Endothelial cell (in vitro differentiated cells): ENCODE results near the gene DIAPH2. TPM values are rescaled to one million over a fixed set of nuclear protein-coding genes. Genes with fewer than 3 reads are reported as not detected.

Experiments used
- DNase-seq: peaks from one replicate; pipeline ENCODE4 v3.0.0; 2021; ENCODE audit warnings: low spot score
- H3K27ac Mint-ChIP-seq: one replicate; pipeline ENCODE4 v1.8.0; 2021; ENCODE audit warnings: mixed read lengths, inconsistent platforms; ENCODE audit not compliant: unreplicated experiment
- H3K27me3 Mint-ChIP-seq: one replicate; pipeline ENCODE4 v1.8.0; 2021; ENCODE audit warnings: mild to moderate bottlenecking, moderate library complexity, mixed read lengths, inconsistent platforms; ENCODE audit not compliant: unreplicated experiment
- H3K36me3 Mint-ChIP-seq: one replicate; pipeline ENCODE4 v1.8.0; 2021; ENCODE audit warnings: mild to moderate bottlenecking, low read depth, mixed read lengths, inconsistent platforms; ENCODE audit not compliant: unreplicated experiment
- H3K4me1 Mint-ChIP-seq: one replicate; pipeline ENCODE4 v1.8.0; 2021; ENCODE audit warnings: mild to moderate bottlenecking, mixed read lengths, inconsistent platforms; ENCODE audit not compliant: unreplicated experiment
- H3K4me3 Mint-ChIP-seq: one replicate; pipeline ENCODE4 v1.8.0; 2021; ENCODE audit warnings: mild to moderate bottlenecking, mixed read lengths, inconsistent platforms; ENCODE audit not compliant: unreplicated experiment
- H3K9me3 Mint-ChIP-seq: one replicate; pipeline ENCODE4 v1.8.0; 2021; ENCODE audit warnings: mixed read lengths, inconsistent platforms; ENCODE audit not compliant: unreplicated experiment
- total RNA-seq: library from RNA; stranded (reverse); fragmentation: NEBNext Ultra II Directional; extraction: Animal tissue kit (Norgen Biotek cat#: 25700); gene quantifications from one replicate; pipeline ENCODE4 v1.2.1, GENCODE V29; 2021; ENCODE audit not compliant: unreplicated experiment
- TF ChIP-seq, protein P1 (sequence below): fragments of 200-600 bp; sonication (generic); IDR thresholded peaks from one replicate; pipeline ENCODE4 v1.5.0; 2021; ENCODE audit warnings: antibody characterized with exemption; ENCODE audit not compliant: unreplicated experiment

The DIAPH2 gene
- total RNA-seq, 1 donor from 2014 or later: 45.3 TPM

- peaks cover 1% of the 10 kb centered on the region for H3K27me3 Mint-ChIP-seq
- no peaks in the 10 kb centered on the region for H3K9me3 Mint-ChIP-seq
- DNase-seq: no peak
- no peaks in the 10 kb centered on the region for H3K4me1 Mint-ChIP-seq
- no peak overlapping the region for H3K4me3 Mint-ChIP-seq
- H3K27ac Mint-ChIP-seq: no peak overlapping the region
- TF ChIP-seq, protein P1, sequence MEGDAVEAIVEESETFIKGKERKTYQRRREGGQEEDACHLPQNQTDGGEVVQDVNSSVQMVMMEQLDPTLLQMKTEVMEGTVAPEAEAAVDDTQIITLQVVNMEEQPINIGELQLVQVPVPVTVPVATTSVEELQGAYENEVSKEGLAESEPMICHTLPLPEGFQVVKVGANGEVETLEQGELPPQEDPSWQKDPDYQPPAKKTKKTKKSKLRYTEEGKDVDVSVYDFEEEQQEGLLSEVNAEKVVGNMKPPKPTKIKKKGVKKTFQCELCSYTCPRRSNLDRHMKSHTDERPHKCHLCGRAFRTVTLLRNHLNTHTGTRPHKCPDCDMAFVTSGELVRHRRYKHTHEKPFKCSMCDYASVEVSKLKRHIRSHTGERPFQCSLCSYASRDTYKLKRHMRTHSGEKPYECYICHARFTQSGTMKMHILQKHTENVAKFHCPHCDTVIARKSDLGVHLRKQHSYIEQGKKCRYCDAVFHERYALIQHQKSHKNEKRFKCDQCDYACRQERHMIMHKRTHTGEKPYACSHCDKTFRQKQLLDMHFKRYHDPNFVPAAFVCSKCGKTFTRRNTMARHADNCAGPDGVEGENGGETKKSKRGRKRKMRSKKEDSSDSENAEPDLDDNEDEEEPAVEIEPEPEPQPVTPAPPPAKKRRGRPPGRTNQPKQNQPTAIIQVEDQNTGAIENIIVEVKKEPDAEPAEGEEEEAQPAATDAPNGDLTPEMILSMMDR: no peak
- peaks cover 3% of the 10 kb centered on the region for H3K36me3 Mint-ChIP-seq
These were observed 629.7 kb downstream of the DIAPH2 start for GRCh38 chrX:97314345-97314744.

- DNase-seq: peak; percentile 3
- TF ChIP-seq, protein P1: no peak
- H3K27me3 Mint-ChIP-seq: peaks cover 1% of the 10 kb centered on the region
- no peak overlapping the region for H3K4me3 Mint-ChIP-seq
- no peaks in the 10 kb centered on the region for H3K4me1 Mint-ChIP-seq
- no peaks in the 10 kb centered on the region for H3K36me3 Mint-ChIP-seq
- no peak overlapping the region for H3K27ac Mint-ChIP-seq
- H3K9me3 Mint-ChIP-seq: no peaks in the 10 kb centered on the region
These were observed 631.3 kb downstream of the DIAPH2 start for GRCh38 chrX:97315939-97316338.

GRCh38 chrX:97320305-97320704 is 635.7 kb downstream of the DIAPH2 start:
- DNase-seq: no peak
- TF ChIP-seq, protein P1: no peak
- Mint-ChIP-seq H3K9me3 (no peaks in the 10 kb centered on the region), H3K27ac (no peak overlapping the region), H3K36me3 (no peaks in the 10 kb centered on the region), H3K4me1 (no peaks in the 10 kb centered on the region), H3K27me3 (peaks cover 1% of the 10 kb centered on the region), H3K4me3 (no peak overlapping the region)

- Mint-ChIP-seq H3K4me1 (no peaks in the 10 kb centered on the region), H3K9me3 (no peaks in the 10 kb centered on the region), H3K27ac (no peak overlapping the region), H3K36me3 (no peaks in the 10 kb centered on the region), H3K4me3 (no peak overlapping the region), H3K27me3 (peaks cover 1% of the 10 kb centered on the region)
- no peak for DNase-seq
- TF ChIP-seq, protein P1: no peak
These were observed 637.8 kb downstream of the DIAPH2 start for GRCh38 chrX:97322401-97322800.

DNA sequence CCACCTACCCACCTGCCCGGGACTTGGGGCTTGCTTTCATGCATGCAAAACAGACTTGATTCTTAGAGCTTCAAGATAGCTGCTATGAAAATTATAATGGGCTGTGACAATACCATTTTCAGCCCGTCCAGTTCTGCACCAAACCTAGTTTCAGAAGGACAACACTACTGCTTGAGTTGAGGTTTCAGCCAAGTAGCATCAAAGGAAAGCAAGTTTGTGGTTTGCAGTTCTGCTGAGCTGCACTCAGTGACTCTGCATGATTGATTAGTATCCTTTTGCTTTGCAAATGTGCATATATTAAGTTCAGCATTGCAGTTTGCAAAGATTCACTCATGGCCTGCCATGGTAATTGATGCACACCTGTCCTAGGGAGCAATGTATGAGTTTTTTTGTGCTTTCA is 641.8 kb downstream of the DIAPH2 start:
- DNase-seq: no peak
- no peak overlapping the region for H3K4me3 Mint-ChIP-seq
- H3K27ac Mint-ChIP-seq: no peak overlapping the region
- no peaks in the 10 kb centered on the region for H3K9me3 Mint-ChIP-seq
- TF ChIP-seq, protein P1: no peak
- no peaks in the 10 kb centered on the region for H3K27me3 Mint-ChIP-seq
- H3K4me1 Mint-ChIP-seq: no peaks in the 10 kb centered on the region
- no peaks in the 10 kb centered on the region for H3K36me3 Mint-ChIP-seq
